NK-92 (cell line): Measurements from ENCODE around the gene OSBPL5.

Experiments used
- DNase-seq: peaks from one replicate; lab custom pipeline; 2025; ENCODE audit not compliant: unreplicated experiment; lab: John Stamatoyannopoulos, UW

OSBPL5 gene

DNA sequence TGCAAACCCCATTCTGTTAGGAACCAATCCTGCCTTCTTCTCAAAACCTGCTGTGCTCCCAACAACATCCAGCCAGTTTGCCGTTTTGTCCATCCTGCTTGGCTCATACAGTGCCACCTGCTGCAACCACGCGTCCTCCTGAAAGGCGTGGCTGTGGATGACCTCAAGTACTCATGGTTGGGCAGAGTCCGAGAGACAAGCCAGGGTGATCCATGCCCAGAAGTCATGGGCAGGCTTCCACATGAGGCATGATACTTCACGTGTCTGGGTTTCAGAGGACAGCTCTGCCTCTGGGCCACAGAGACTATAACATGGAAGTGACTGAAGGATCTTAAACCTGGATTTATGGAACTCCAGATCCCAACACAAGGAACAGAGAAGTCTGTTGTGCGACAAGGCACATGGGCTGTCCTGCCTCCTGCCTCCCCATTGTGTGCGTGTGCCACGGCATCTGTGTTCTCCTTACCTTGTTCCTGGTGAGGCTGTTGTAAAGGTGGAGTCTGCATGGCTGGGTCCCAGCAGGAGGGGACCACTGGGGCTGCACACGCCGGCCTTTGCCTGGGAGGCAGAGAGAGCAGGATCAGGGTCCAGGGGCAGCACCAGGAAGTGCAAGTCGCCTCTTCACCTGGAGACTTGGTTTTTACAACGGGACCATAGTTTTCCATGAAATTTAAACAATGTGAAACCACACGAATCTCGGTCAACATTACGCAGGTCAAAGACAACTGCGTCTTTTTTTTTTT is 123.2 kb downstream of the OSBPL5 start:
- DNase-seq, result no peak

DNA sequence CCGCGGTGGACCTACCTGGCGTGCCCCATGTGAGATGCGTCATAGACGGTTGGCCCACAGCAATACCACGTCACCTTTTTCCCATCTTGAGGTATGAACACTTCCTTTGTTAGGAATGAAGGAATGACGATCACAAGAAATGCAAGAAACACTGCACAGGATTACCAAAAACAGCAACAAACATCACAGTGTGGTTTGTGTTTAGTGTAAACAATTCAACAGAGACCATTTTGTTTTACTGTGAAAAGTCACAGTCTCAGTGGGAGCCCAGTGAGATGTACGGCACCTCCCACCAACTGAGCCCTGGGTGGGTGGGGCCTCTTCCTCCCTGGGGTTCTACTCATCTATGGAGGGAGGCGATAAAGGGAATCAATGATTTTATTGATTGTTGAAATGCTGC is 124.2 kb downstream of the OSBPL5 start:
- DNase-seq, result no peak

DNA sequence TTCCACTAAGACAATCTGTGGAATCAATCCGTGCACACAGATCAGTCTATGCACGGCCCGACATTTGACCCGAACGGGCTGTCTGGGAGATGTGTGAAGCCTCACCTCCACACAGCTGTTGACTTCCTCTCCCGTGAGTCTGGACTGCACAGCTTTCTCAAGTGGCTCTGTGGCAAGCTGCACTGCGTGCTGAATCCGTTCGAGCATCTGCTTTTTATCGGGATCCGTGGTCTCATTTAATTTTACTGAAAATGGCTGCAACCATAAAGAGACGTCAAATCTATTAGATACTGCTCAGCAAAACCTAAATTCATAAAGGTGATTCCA is 127.2 kb downstream of the OSBPL5 start:
- no peak for DNase-seq
